GM23248 (cell line): ENCODE data around the gene PDX1.

Experiments used
- EZH2 ChIP-seq: fragments of 200-600 bp; sonication (generic); IDR thresholded peaks from 2 replicates; pipeline ENCODE4 v1.6.1; 2018; ENCODE audit warnings: antibody characterized with exemption, mild to moderate bottlenecking; ENCODE audit not compliant: insufficient read depth, poor library complexity, severe bottlenecking
- EZH2phosphoT487 ChIP-seq: fragments of 200-600 bp; sonication (generic); IDR thresholded peaks from 2 replicates; pipeline ENCODE4 v1.6.1; 2018; ENCODE audit warnings: antibody characterized with exemption, moderate library complexity, mild to moderate bottlenecking, low read depth; ENCODE audit not compliant: insufficient read depth

DNA sequence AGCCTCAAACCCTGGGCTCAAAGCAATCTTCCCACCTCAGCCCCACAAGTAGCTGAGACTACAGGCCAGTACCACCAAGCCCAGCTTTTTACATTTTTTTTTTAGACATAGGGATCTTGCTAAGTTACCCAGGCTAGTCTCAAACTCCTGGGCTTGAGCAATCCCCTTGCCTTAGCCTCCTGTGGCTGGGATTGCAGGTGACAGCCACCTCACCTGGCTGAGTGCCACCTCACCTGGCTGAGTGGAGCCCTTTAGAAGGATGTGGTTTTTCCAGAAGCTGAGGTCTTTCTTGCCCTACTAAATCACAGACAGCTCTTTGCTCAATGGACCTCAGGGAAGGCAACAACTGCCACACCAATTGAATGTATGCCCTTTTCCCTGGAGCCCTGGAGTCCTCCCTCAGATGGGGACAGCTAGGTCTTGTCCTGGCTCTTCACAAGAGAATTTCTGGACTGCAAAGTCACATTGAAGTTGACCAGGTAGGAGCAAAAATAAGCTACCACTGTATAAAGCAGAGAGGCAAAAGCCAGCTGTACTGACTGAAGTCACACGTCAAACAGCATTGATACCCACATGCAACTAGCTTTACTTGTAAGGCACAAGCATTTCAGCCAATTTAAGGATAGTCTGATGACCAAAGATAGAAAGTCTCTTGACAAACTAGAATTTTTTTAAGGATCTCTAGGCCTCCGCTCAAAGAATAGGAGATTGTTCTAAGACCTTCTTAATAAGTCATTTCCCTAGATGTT is 14.0 kb downstream of the PDX1 start:
- TF ChIP-seq EZH2phosphoT487 (no peak), EZH2 (no peak)
